Measurements from ENCODE around the gene RIC1. TPM values are rescaled to one million over a fixed set of nuclear protein-coding genes. Genes with fewer than 3 reads are reported as not detected.
"Not testable (repeated sequence)": the region's sequence is repeated elsewhere in the genome, so short reads cannot be mapped to it uniquely, and the experiment has no call there.

RIC1 gene
- total RNA-seq, 1 donor from 2014 or later = 7.3 TPM

GRCh38 chr9:5614192-5614591, 14.7 kb upstream of the RIC1 start:
- no peak for ATAC-seq (ENCODE audit: poor library complexity)
- DNase-seq = no peak
- intact Hi-C loops (cut with DNase I) = no loop called here

DNA sequence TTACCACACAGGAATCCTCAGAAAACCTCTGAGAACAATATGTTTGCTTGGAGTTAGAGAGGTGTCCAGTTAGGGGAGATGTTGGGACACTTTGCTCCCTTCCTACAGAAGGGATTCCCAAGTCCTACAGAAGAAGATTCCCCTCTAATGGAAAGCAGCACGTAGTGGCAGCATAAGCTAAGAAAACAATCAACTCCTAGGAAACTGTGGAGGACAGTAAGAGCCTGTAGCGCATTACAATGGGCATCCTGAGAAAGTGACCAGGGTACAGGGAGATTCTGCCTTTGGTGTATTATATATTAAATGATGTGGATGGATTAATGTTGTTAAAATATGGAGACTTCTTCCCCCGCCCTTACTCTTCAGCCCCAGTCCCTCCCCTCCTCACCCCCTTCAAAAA, 13.9 kb upstream of the RIC1 start:
- intact Hi-C loops (cut with DNase I) = no loop called here
- DNase-seq = no peak
- no peak for ATAC-seq (ENCODE audit: poor library complexity)

DNA sequence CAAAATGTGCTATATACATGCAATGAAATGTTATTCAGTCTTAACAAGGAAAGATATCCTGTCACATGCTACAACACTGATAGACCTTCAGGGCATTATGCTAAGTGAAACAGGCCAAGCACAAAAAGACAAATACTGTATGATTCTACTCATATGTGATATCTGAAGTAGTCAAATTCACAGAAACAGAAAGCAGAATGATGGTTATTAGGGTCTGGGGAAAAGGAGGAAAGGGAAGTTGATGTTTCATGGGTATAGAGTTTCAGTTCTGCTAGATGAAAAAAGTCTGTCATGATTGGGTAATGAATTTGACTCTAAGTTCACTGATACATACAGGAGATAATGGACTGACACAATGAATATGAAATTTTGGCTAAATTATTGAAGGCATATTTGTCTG, 11.2 kb upstream of the RIC1 start:
- no peak for DNase-seq
- peak; percentile 21 for ATAC-seq (ENCODE audit: poor library complexity)
- intact Hi-C loops (cut with DNase I) = no loop called here

GRCh38 chr9:5620494-5620893, 8.4 kb upstream of the RIC1 start:
- intact Hi-C loops (cut with DNase I) = no loop called here
- DNase-seq (no peak), ATAC-seq (ENCODE audit: poor library complexity) (no peak)

DNA sequence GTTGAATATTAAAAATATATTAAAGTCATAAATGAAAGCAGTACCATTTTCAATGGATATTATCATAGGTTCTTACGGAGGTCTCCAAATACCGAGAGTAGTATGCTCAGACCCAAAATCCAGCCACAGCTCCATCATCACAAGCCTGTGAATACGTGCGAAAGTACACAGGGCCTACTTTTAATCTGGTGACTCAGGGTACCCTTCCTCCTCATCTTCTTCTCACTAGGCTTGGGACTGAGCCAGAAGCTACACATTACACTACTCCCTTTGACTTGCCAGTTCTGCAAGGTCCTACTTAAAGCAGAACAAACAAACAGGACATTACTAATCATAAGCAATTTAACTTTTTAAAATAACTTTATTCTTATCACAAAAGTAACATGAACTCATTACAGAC, 7.6 kb upstream of the RIC1 start:
- ATAC-seq (ENCODE audit: poor library complexity) (no peak), DNase-seq (no peak)
- intact Hi-C loops (cut with DNase I) = no loop called here

- DNase-seq (no peak), ATAC-seq (ENCODE audit: poor library complexity) (no peak)
- intact Hi-C loops (cut with DNase I) = no loop called here
These were observed 6.9 kb upstream of the RIC1 start for GRCh38 chr9:5622016-5622415.

DNA sequence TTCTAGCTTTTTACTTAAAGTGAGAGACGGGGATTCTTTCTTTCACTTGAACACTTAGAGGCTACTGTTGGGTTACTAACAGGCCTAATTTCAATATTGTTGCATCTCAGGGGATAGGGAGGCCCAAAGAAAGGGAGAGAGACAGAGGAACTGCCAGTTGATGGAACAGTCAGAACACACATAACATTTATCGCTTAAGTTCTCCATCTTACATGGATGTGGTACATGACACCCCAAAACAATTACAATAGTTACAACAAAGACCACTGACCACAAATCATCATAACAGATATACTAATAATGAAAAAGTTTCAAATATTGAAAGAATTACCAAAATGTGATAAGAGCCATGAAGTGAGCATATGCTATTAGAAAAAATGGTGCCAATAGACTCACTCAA, 4.3 kb upstream of the RIC1 start:
- no peak for ATAC-seq (ENCODE audit: poor library complexity)
- intact Hi-C loops (cut with DNase I) = no loop called here
- no peak for DNase-seq

GRCh38 chr9:5626727-5627634, 1.9 kb upstream of the RIC1 start:
- intact Hi-C loops (cut with DNase I) = no loop called here
- peak; percentile 57 for ATAC-seq (ENCODE audit: poor library complexity)
- DNase-seq = peak; percentile 62

DNA sequence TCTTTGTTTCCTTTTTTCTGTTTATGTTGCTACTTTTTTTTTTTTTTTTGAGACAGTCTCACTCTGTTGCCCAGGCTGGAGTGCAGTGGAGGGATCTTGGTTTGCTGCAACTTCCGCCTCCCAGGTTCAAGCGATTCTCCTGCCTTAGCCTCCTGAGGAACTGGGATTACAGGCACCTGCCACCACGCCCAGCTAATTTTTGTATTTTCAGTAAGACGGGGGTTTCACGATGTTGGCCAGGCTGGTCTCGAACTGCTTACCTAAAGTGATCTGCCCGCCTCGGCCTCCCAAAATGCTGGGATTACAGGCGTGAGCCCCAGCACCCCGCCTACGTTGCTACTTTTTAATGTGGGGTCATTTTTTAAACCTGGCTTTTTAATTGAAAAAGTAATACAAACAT, 1.2 kb upstream of the RIC1 start:
- ATAC-seq (ENCODE audit: poor library complexity); intact Hi-C loops (cut with DNase I); DNase-seq: not testable (repeated sequence)

DNA sequence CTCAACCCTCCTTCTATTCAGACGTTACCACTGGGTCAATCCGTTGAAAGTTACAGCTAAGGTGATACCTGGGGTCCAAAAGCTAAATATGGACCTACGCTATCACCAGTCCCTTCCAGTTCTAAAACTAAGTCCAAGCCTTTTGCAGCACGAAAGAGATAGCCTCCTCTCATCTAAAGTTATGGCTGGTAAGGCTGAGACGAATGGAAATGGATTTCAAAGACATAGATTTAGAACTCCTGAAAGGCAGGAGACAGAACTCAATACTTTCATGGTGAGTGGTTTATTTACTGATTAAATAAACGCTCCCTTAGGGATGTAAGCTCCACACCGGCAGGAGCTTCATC, 751 bp upstream of the RIC1 start:
- no peak for ATAC-seq (ENCODE audit: poor library complexity)
- intact Hi-C loops (cut with DNase I) = no loop called here
- DNase-seq = no peak

GRCh38 chr9:5629312-5630080, 589 bp downstream of the RIC1 start:
- DNase-seq = peak; percentile 75
- intact Hi-C loops (cut with DNase I) = loop anchor here (10.0 kb wide), 1 partner anchor 65 kb away; no protein-coding TSS in a partner anchor
- ATAC-seq (ENCODE audit: poor library complexity) = peak; percentile 27

DNA sequence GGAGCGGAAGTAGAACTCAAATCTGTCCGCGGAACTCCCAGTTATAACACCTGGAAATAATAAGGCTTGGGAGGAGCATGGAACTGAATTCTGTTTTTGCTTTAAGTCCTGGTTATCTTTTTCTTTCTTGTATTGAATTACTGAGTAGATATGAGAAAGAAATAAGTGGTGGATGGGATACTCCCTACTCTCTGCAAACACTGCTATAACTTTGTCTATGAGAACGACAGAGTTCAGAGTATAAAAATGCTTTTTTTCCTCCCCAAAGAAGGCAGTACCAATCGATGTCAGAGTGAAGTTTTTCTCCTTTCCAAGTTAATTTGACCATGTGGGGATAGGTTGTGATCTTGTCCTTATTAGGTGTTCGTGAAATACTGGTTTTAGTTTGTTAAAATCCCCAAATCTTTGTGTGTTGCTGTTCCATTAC, 1.2 kb downstream of the RIC1 start:
- ATAC-seq (ENCODE audit: poor library complexity) (no peak), DNase-seq (no peak)
- intact Hi-C loops (cut with DNase I) = loop anchor here (10.0 kb wide), 1 partner anchor 65 kb away; no protein-coding TSS in a partner anchor

DNA sequence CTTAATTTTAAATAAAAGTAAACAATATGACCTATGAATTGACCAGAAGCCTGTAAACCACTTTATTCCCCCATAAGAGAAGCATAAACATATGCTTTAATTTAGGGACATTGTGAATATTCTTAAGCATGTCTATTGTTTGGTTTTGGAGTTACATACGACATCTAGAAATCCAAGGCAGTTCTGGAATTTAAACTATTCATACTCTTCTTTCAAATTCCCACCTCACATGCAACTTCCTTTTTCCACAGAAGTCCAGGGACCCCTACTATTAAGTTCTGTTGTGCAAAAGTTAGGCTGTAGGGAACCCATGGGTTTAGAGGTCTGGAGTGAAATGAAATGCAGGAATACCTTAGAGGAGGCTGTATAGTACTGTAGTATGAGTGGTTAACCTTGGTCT, 2.1 kb downstream of the RIC1 start:
- intact Hi-C loops (cut with DNase I) = loop anchor here (10.0 kb wide), 1 partner anchor 64 kb away; no protein-coding TSS in a partner anchor
- DNase-seq (no peak), ATAC-seq (ENCODE audit: poor library complexity) (no peak)

DNA sequence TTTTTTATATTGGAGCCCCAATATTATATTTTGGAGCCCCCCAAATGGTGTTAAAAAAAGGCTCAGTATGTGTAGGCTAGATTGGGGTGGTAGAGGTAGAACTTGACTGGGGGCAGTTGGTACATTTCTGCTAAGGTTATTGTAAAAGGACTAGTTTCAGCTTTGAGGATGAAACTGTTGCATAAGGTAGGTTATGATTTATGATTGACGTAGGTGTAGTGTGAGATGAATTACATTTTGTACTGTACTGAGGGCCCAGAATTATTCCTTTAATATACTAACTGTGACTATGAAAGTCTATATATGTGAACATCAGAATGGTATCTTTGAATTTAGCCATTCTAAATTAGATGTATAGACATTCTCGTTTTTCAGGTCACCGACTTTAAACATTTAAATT, 3.6 kb downstream of the RIC1 start:
- ATAC-seq (ENCODE audit: poor library complexity) = no peak
- no peak for DNase-seq
- intact Hi-C loops (cut with DNase I) = loop anchor here (10.0 kb wide), 1 partner anchor 62 kb away; no protein-coding TSS in a partner anchor

GRCh38 chr9:5633243-5633642, 4.3 kb downstream of the RIC1 start:
- intact Hi-C loops (cut with DNase I) = loop anchor here (10.0 kb wide), 1 partner anchor 62 kb away; no protein-coding TSS in a partner anchor
- DNase-seq = no peak
- no peak for ATAC-seq (ENCODE audit: poor library complexity)

- DNase-seq (no peak), ATAC-seq (ENCODE audit: poor library complexity) (no peak)
- intact Hi-C loops (cut with DNase I) = loop anchor here (10.0 kb wide), 1 partner anchor 59 kb away; no protein-coding TSS in a partner anchor
These were observed 6.5 kb downstream of the RIC1 start for GRCh38 chr9:5635390-5635789.

DNA sequence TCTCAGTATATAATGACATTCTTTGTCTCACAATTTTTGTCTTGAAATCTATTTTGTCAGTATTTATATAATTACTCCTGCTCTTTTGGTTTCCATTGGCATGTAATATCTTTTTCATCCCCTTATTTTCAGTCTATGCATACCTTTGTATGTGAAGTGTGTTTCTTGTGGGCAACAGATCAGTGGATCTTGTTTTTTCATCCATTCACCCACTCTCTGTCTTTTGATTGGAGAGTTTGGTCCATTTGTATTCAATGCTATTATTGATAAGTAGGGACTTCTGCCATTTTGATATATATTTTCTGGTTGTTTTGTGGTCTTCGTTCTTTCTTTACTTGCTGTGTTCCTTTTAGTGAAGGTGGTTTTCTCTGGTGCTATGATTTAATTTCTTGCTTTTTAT, 10.9 kb downstream of the RIC1 start:
- ATAC-seq (ENCODE audit: poor library complexity) = no peak
- intact Hi-C loops (cut with DNase I) = loop anchor here (10.0 kb wide), 1 partner anchor 55 kb away; no protein-coding TSS in a partner anchor
- DNase-seq = no peak

DNA sequence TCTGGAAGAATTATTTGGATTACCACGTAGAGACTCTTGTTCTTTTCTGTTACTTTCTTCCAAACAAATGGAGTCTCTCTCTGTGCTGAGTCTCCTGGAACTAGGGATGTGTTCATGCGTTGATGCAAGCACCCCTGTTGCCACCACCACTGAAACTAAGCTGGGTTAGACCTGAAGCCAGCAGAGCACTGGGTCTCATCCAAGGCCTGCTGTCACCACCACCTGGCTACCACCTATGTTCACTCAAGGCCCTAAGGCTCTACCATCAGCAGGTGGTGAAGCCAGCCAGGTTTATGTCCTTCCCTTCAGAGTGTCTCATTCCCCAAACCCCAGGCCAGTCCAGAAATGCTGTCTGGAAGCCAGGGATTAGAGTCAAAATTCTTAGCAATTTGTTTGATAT, 13.3 kb downstream of the RIC1 start:
- ATAC-seq (ENCODE audit: poor library complexity) (no peak), DNase-seq (no peak)
- intact Hi-C loops (cut with DNase I) = no loop called here

DNA sequence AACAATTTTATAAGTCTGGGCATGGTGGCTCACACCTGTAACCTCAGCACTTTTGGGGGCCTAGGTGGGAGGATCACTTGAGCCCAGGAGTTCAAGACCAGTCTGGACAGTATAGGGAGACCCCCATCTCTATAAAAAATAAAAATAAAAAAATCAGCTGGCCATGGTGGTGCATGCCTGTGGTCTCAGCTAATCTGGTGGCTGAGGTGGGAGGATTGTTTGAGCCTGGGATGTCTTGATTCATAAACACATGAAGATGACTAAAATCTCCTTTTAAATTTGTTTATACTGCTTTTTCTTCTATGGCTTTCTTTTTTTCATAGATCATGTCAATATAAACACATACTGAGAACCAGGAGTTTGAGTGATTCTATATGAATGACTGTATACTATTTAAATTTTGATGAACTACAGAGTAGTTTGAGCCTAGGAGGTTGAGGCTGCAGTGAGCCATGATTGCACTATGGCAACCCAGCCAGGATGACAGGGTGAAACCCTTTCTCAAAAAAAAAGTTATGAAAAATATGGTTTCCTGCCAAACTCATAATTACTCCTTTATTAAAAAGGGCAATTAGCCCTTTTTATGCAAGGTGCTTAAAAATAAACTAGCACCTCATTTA, 14.2 kb downstream of the RIC1 start:
- no peak for ATAC-seq (ENCODE audit: poor library complexity)
- intact Hi-C loops (cut with DNase I) = no loop called here
- no peak for DNase-seq

All from Right ventricle myocardium superior (tissue), 1 donor.